PFSK-1 (cell line): ENCODE measurements around the gene STIL.

Source experiments
- POLR2AphosphoS5 ChIP-seq: IDR thresholded peaks from 2 replicates; pipeline ENCODE4 v1.6.1; 2012; ENCODE audit warnings: low read depth, mild to moderate bottlenecking, control low read depth, low read length, moderate library complexity
- REST ChIP-seq, 2 experiments: IDR thresholded peaks; 2 replicates each; pipeline versions ENCODE4 v1.6.1 to v1.8.0; 2011 to 2012; ENCODE audit warnings: low read depth in 2 of 2, low read length in 2 of 2, control low read depth in 1 of 2, inconsistent platforms in 1 of 2, mild to moderate bottlenecking in 1 of 2, moderate library complexity in 1 of 2; ENCODE audit not compliant: insufficient read depth in 1 of 2
- SIN3A ChIP-seq: IDR thresholded peaks from 2 replicates; pipeline ENCODE4 v1.6.1; 2012; ENCODE audit warnings: mild to moderate bottlenecking, low read length, moderate library complexity, borderline replicate concordance; ENCODE audit not compliant: insufficient read depth

GRCh38 chr1:47229031-47229885 lies 84.7 kb downstream of the STIL start:
- no peak for TF ChIP-seq REST (IDR thresholded peaks at IDR 0.05; ENCODE audit: insufficient read depth in 1 of 2, low read depth in 2 of 2, low read length in 2 of 2)
- TF ChIP-seq POLR2AphosphoS5, result no peak
- TF ChIP-seq SIN3A, result no peak
